ENCODE data around the gene MYOCOS.

Gene MYOCOS

GRCh38 chr1:171663854-171664575 lies 42.0 kb downstream of the MYOCOS start:
- DNase-seq, result no peak

- DNase-seq, result no peak
Observed at GRCh38 chr1:171664976-171665375, 42.9 kb downstream of the MYOCOS start.

- no peak for DNase-seq
Observed at GRCh38 chr1:171666114-171666769, 44.2 kb downstream of the MYOCOS start.

GRCh38 chr1:171668372-171668771 lies 46.3 kb downstream of the MYOCOS start:
- DNase-seq, result no peak

GRCh38 chr1:171670739-171671138 lies 48.7 kb downstream of the MYOCOS start:
- DNase-seq, result no peak

- DNase-seq, result no peak
Observed at GRCh38 chr1:171674431-171675405, 52.7 kb downstream of the MYOCOS start.
